GM21619 (cell line): ENCODE data around the gene LYAR.

Source experiments
- ATAC-seq: cut with Tn5 transposase; IDR thresholded peaks from one replicate; pipeline ENCODE4 v1.9.1; 2021; ENCODE audit not compliant: unreplicated experiment

Gene LYAR

DNA sequence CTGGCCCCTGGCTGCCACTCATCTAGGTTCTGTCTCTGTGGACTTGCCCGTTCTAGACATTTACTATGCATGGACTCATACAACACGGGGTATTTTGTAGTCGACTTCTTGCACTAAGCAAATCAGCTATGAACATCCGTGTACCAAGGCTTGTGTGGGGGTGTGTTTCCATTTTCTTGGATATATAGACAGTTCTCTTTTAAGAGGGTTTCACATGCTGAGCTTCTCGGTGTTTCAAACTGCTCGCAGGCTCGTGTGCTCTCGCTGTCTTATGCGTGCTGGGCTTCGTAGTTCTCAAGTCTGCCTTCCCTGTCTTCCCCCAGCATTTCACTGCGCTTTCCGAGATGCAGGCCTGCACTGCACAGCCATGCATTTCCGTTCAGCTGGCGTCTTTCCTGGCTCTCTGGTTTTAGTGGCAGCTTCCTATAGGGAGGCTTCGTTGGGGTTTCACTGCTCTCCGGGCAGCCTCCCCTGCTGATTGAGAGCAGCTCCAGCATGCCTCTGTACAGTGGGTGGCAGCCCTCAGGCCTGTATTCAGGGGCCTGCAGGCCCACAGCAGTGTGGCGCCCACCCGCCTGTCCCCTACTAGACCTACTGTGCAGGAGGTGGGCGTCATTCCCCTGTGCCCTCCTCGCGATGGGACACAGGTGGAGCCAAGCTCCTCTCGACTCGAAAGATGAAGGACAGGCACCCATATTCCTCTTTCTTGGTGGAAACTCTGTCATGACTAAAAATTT lies 27.7 kb upstream of the LYAR start:
- no peak for ATAC-seq

- no peak for ATAC-seq
Observed at GRCh38 chr4:4316150-4316495, 26.2 kb upstream of the LYAR start.

DNA sequence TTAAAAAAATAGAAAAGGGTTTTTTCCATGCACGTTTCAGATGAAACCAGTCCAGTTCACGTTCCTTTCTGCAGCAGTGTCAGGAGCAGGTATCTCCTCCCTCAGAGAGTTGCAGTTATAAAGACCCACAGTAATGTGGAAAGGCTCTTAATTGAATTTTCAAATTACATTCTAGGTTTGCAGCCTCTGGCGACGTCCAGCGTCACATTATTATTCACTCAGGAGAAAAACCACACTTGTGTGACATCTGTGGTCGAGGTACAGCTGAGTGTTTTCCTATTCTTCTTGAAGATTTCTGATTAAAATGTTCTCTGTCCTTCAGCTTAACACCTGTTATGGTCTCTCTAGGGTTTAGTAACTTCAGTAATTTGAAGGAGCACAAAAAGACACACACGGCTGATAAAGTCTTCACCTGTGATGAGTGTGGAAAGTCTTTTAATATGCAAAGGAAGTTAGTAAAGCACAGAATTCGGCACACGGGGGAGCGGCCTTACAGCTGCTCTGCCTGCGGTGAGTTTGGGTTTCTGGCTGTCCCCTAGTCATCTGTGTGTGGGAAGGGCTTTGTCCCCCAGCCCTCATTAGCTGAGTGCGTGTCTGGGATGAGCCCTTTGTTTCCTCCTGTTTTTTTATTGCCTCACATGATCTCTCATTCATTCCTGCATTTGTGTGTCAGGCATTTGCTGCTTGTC lies 25.7 kb upstream of the LYAR start:
- ATAC-seq: no peak

DNA sequence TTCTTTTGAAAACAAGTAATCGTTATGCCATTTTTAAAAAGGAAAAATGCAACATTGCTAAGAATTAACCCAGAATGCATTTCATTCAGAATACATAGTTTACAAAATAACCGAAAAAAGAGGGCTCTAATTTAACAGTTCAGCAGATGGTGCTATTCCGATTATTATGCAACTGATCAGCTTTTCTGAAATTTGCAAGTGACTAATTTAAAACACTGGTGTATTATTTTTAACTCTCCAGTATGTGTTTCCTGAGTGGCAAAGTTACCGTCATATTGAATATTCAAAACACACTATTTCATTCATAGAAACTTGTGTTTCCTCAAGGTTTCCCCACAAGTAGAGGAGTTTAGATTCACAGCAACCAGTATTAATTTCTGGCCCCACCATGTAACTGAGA lies 21.2 kb upstream of the LYAR start:
- peak; percentile 65 for ATAC-seq

DNA sequence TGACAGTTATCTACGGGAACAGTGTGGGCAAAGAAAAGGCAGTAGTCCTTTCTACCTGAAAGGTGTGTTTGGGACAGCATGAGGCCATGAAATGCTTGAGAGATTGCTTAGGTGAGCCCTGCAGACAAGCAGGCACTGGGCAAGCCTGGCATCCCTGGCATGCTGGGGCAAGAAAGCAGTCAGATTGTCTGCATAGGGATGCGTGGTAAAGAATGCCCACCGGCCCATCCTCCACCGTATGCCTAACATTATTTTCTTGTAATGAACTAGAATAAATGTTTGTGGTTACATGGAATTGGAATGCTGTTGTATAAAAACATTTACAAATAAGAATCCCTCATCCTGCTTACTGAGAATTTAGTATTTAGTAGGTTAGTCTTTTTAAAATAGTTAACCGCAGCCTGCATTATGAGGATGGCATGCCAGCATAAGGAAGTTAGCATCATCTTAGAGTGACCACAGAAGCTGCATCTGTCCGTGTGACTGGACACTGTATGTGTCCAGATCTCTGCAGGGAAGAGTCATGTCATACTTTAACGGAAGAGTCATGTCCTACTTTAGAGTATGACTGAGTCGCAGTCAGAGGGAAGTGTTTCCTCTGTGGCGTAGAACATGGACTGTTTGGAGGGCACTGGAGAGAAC lies 19.0 kb upstream of the LYAR start:
- no peak for ATAC-seq

DNA sequence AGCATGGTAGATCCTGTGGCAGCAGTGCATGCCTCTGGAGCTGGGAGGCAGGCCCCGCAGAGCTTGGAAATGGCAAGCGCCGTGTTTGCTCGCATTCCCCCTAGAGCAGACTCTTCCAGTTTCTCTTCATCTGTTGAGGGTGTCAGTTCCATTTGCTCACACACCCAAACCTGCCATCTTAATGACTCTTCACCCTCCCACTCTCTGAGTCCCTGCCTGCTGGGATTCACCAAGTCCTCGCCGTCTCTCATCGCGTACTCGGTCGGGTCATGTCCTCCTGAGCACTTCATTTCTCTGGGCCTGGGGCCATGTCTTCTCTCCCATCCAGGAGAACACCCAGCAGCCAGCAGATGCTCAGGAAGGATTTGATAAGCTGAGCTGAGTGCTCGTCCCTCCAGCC lies 17.0 kb upstream of the LYAR start:
- ATAC-seq: no peak

GRCh38 chr4:4302416-4302815 lies 12.5 kb upstream of the LYAR start:
- no peak for ATAC-seq

DNA sequence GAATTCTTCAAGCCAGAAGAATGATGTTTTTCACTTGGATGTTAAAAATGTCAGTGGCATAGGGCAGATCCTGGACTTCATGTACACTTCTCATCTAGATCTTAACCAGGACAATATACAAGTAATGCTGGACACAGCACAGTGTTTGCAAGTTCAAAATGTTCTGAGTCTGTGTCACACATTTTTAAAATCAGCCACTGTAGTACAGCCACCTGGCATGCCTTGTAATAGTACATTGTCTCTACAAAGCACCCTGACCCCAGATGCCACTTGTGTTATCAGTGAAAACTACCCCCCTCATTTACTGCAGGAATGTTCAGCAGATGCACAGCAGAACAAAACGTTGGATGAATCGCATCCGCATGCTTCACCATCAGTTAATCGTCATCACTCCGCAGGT lies 12.0 kb upstream of the LYAR start:
- no peak for ATAC-seq

DNA sequence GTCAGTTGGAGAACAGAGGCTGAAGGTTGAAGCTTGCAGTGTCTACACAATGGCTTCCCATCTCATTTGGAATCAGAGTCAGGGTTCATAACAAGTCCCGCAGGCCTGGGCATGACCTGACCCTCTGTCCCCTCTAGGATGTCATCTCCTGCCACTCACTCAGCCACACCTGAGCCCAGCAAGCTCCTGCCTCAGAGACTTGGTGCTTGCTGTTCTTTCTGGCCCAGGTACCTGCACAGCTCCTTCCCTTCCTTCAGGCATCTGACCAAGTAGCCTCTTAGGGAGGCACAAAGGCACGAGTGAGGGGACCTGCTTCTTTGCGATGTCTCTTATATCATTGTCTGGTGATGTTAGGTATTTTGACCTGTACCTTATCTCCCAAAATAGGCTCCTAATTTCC lies 9.1 kb upstream of the LYAR start:
- ATAC-seq: no peak

DNA sequence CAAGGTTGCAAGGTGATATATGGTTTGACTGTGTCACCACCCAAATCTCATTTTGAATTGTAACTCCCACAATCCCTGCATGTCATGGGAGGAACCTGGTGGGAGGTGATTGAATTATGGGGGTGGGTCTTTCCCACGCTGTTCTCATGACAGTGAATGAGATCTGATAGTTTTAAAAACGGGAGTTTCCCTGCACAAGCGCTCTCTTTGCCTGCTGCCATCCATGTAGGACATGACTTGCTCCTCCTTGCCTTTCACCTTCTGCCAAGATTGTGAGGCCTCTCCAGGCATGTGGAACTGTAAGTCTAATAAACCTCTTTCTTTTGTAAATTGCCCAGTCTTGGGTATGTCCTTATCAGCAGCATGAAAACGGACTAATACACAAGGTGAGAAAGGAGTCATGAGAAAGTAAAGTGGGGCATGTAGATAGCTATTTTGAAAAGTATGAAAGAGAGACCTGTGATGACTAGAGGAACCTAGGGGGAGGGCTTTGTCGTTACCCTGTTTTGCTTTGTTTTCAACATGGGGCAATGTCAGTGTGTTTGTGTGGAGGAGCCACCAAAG lies 6.4 kb upstream of the LYAR start:
- no peak for ATAC-seq

DNA sequence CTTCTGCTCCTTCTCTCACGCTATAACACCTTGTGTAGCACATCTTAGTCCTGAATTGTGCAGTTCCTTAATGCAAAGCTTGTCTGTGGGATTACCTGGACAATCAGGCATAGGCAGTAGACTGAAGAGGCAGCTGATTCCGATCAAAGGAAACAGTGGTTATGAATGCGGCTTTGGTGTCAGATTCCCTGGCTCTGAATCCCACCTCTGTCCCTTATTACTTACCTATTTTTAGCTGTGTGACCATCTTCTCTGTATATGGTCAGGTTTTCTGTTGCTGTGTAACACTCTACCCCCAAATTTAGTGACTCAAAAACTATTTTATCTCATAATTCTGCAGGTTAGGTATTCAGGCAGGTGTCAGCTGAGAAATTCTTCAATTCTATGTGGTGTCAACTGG lies 3.3 kb upstream of the LYAR start:
- no peak for ATAC-seq

GRCh38 chr4:4289597-4289940 lies 385 bp downstream of the LYAR start:
- peak; percentile 29 for ATAC-seq

DNA sequence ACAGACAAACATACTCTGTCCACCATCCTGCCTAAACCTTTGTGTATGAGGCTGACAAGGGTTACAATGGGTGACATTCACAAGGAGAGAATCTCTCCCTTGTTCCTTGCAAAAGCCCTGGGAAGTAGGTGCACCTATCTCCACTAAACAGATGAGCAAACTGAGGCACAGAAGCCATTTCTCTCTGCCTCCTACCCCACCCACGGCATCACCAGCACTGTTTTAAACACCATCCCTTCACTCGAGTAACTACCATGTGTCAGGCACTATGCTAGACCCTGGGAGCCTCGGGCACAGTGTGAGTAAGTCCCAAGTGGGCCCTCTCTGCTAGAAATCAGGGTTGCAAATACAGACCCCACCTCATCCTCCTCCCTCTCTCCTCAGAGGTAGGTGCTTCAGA lies 899 bp downstream of the LYAR start:
- no peak for ATAC-seq

- ATAC-seq: no peak
Observed at GRCh38 chr4:4288098-4288497, 1.9 kb downstream of the LYAR start.

GRCh38 chr4:4284827-4285618 lies 4.9 kb downstream of the LYAR start:
- no peak for ATAC-seq

GRCh38 chr4:4281787-4282186 lies 8.2 kb downstream of the LYAR start:
- ATAC-seq: no peak

DNA sequence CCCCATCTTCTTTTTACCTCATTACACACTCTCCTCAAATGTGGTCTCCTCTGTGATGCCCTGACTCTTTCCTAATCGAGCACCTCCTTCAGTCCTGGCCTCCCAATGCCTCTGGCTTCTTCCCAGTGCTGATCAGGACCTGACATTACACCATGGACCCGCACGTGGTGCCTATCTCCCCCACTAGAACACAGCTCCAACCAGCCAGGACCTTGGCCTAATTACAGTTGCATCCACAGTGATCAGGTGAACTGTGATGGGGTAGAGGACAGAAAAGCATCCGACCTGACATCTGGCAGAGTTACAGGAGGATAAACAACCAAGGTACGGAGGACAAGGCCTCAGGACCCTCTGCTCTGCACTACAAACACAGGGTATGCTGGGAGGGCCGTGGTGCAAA lies 12.4 kb downstream of the LYAR start:
- no peak for ATAC-seq

GRCh38 chr4:4274226-4274625 lies 15.7 kb downstream of the LYAR start:
- no peak for ATAC-seq

DNA sequence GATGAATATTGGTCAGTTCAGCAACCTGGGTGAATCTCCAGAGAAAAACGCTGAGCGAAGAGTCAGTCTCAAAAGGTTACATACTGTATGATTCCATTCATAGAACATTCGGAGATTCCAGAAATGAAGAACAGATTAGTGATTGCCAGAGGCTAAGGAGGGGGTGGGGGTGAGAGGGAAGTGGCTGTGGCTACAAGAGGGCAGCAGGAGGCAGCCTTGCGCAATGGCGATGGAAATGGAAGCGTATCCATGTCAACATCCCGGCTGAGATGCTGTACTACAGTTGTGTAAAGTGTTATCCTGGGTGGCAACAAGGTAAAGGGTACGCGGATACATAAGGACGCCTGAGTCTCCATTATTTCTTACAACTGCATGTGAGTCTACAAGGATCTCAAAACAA lies 18.0 kb downstream of the LYAR start:
- no peak for ATAC-seq

- ATAC-seq: no peak
Observed at GRCh38 chr4:4270529-4270928, 19.4 kb downstream of the LYAR start.

DNA sequence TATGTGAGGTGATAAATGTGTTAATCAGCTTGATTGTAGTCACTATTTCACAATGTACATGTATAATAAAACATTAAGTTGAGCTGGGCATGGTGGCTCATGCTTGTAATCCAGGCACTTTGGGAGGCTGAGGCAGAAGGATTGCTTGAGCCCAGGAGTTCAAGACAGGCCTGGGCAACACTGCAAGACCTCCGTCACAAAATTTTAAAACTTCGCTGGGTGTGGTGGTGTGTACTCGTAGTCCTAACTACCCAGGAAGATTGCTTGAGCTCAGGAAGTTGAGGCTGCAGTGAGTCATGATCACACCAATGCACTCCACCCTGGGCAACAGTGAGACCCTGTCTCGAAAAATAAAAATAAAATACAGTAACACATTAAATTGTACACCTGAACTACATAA lies 20.1 kb downstream of the LYAR start:
- no peak for ATAC-seq
